K562 (cell line): Measurements from ENCODE around the gene OVOL1. TPM values are rescaled to one million over a fixed set of nuclear protein-coding genes. Genes with fewer than 3 reads are reported as not detected.

Experiments used
- ATAC-seq: fragments of 200-7000 bp; cut with Tn5 transposase; 3 replicates; pipeline ENCODE4 v1.9.1; 2020; ENCODE audit warnings: moderate library complexity
- BruUV-seq: library from RNA; stranded (reverse); fragments of 400-500 nt; replicated peaks from 2 replicates; lab custom pipeline; 2021; lab: Mats Ljungman, UMichigan
- CTCF ChIA-PET: fragments of 300-600 bp; formaldehyde crosslinking; extraction: SDS; loops from one replicate; lab custom pipeline; 2021; ENCODE audit warnings: low intra/inter-chr PET ratio; lab: Yijun Ruan, JAX
- POLR2A ChIA-PET: fragments of 300-600, 350-650 bp; sonication (Branson Sonifier 250); formaldehyde crosslinking; extraction: SDS; loops from one replicate; lab custom pipeline; 2021; ENCODE audit warnings: antibody characterized with exemption, inconsistent platforms; lab: Yijun Ruan, JAX
- DNase-seq, 4 experiments: peaks; one replicate each; pipeline versions ENCODE4 v3.0.0 to v3.0.0-alpha.2; 2011 to 2018; ENCODE audit warnings: low spot score in 3 of 4, mixed read lengths in 3 of 4; ENCODE audit errors: extremely low read depth in 1 of 4
- FAIRE-seq: peaks from 2 replicates; lab custom pipeline; 2011; peaks lifted over from hg19 to GRCh38; lab: Jason Lieb, UNC
- H2AFZ ChIP-seq: 2 replicates; pipeline ENCODE4 v1.6.0; 2011; ENCODE audit warnings: low read depth, low read length, control low read depth, inconsistent platforms
- H3K27ac ChIP-seq: fragments of 200-600 bp; 3 replicates; pipeline ENCODE4 v1.8.0; 2011; ENCODE audit warnings: low read depth, mild to moderate bottlenecking, control low read depth, inconsistent platforms, low read length, moderate library complexity, mixed read lengths; ENCODE audit errors: extremely low read depth
- H3K27me3 ChIP-seq, 2 experiments: fragments of 300-600 bp in 1 of 2; 2 replicates in 1 of 2; 3 replicates in 1 of 2; pipeline versions ENCODE4 v1.6.0 to v1.8.0; 2011; ENCODE audit warnings: inconsistent platforms in 2 of 2, low read length in 2 of 2, mild to moderate bottlenecking in 1 of 2, mixed read lengths in 1 of 2, moderate library complexity in 1 of 2; ENCODE audit not compliant: control insufficient read depth in 2 of 2, insufficient read depth in 2 of 2
- H3K36me3 ChIP-seq: fragments of 300-600 bp; 3 replicates; pipeline ENCODE4 v1.8.0; 2011; ENCODE audit warnings: mild to moderate bottlenecking, low read length, inconsistent platforms; ENCODE audit not compliant: control insufficient read depth, insufficient read depth
- H3K4me1 ChIP-seq, 2 experiments: fragments of 200-600 bp in 1 of 2; replicated peaks in 1 of 2; 2 replicates in 1 of 2; 3 replicates in 1 of 2; pipeline versions ENCODE4 v1.5.1 to v1.8.0; 2011; ENCODE audit warnings: inconsistent platforms in 2 of 2, low read length in 2 of 2, mild to moderate bottlenecking in 1 of 2, mixed read lengths in 1 of 2, moderate library complexity in 1 of 2; ENCODE audit not compliant: control insufficient read depth in 2 of 2, insufficient read depth in 2 of 2
- H3K4me2 ChIP-seq: 2 replicates; pipeline ENCODE4 v1.6.1; 2011; ENCODE audit warnings: low read length, control low read depth, inconsistent platforms, mixed read lengths; ENCODE audit not compliant: insufficient read depth
- H3K4me3 ChIP-seq: fragments of 200-600 bp; sonication (generic), shearing (Covaris generic); 2 replicates; pipeline ENCODE4 v1.5.1; 2016; ENCODE audit warnings: control low read depth, inconsistent platforms
- H3K79me2 ChIP-seq: fragments of 200-600 bp; 3 replicates; pipeline ENCODE4 v1.8.0; 2011; ENCODE audit warnings: low read length, inconsistent platforms; ENCODE audit not compliant: control insufficient read depth, insufficient read depth
- H3K9ac ChIP-seq, 2 experiments: 2 replicates each; pipeline versions ENCODE4 v1.6.0 to v1.6.1; 2011; ENCODE audit warnings: low read depth in 2 of 2, low read length in 2 of 2, control low read depth in 1 of 2, inconsistent platforms in 1 of 2, mild to moderate bottlenecking in 1 of 2, mixed read lengths in 1 of 2; ENCODE audit not compliant: insufficient read depth in 1 of 2
- H3K9me1 ChIP-seq: one replicate; pipeline ENCODE4 v1.6.0; 2011; ENCODE audit warnings: inconsistent platforms, mild to moderate bottlenecking, low read length, moderate library complexity; ENCODE audit not compliant: control insufficient read depth, insufficient read depth
- H3K9me3 ChIP-seq: replicated peaks from 2 replicates; pipeline ENCODE4 v1.5.1; 2011; ENCODE audit warnings: low read depth, low read length, inconsistent platforms; ENCODE audit not compliant: control insufficient read depth, insufficient read depth
- H4K20me1 ChIP-seq: replicated peaks from 2 replicates; pipeline ENCODE4 v1.6.1; 2011; ENCODE audit warnings: low read length, inconsistent platforms, mixed read lengths; ENCODE audit not compliant: control insufficient read depth, insufficient read depth
- ILF3 ChIP-seq: fragments of 450-650 bp; IDR thresholded peaks from 2 replicates; pipeline ENCODE4 v1.6.1; 2018; ENCODE audit warnings: antibody characterized with exemption, mild to moderate bottlenecking, moderate library complexity, borderline replicate concordance
- L3MBTL2 ChIP-seq: fragments of 450-650 bp; IDR thresholded peaks from 2 replicates; pipeline ENCODE4 v1.6.1; 2016; ENCODE audit warnings: mild to moderate bottlenecking, moderate library complexity
- PBX2 ChIP-seq, 2 experiments: IDR thresholded peaks in 1 of 2; conservative IDR thresholded peaks in 1 of 2; 2 replicates each; pipeline ENCODE4 v1.6.1; 2016; ENCODE audit warnings: low read depth in 2 of 2, mild to moderate bottlenecking in 1 of 2, missing compliant biosample characterization in 1 of 2, missing genetic modification characterization in 1 of 2, moderate library complexity in 1 of 2
- ZBTB9 ChIP-seq: fragments of 450-650 bp; formaldehyde crosslinking; IDR thresholded peaks from 2 replicates; pipeline ENCODE4 v1.4.0; 2020; ENCODE audit warnings: mild to moderate bottlenecking, moderate library complexity
- ZNF431 ChIP-seq: sonication (generic); formaldehyde crosslinking; IDR thresholded peaks from 2 replicates; pipeline ENCODE4 v1.8.0; 2022; ENCODE audit warnings: mild to moderate bottlenecking, missing genetic modification reagents
- WGBS: fragments of 100-300 bp; shearing (Covaris generic); methylation state at CpG from one replicate; pipeline ENCODE4 v1.1.6; 2016; ENCODE audit warnings: low coverage, mixed read lengths; ENCODE audit not compliant: insufficient coverage; ENCODE audit errors: missing lambda C conversion rate; 5-methylcytosine and 5-hydroxymethylcytosine counted together
- in situ Hi-C: fragments of 300-500 bp; cut with MboI; formaldehyde crosslinking; loops from 4 replicates; pipeline ENCODE4 v1.15.0; 2018; ENCODE audit warnings: inconsistent platforms, mixed read lengths
- intact Hi-C: fragments of 100-400 bp; cut with micrococcal nuclease; formaldehyde crosslinking; loops from 2 replicates; pipeline ENCODE4 v1.14.2; 2022
- polyA plus RNA-seq, 8 experiments: library from polyadenylated mRNA; depleted of rRNA in 4 of 8; stranded (reverse) in 5 of 8; unstranded in 3 of 8; fragments of >200 nt; fragmentation: Nextera tagmentation in 2 of 8; fragmentation: Illumina TruSeq in 1 of 8; extraction: Ambion mirVana in 2 of 8; extraction: Trizol in 1 of 8; gene quantifications; 2 replicates each; pipeline versions ENCODE4 v1.2.1 to v1.2.3, GENCODE V29; 2011 to 2014; ENCODE audit warnings: inconsistent platforms in 1 of 8, missing spikeins in 1 of 8
- total RNA-seq, 7 experiments: library from RNA; depleted of rRNA in 6 of 7; stranded (reverse); fragments of >200 nt in 6 of 7; fragmentation: Illumina TruSeq in 2 of 7; extraction: Trizol in 2 of 7; gene quantifications; 2 replicates each; pipeline versions ENCODE4 v1.2.1 to v1.2.3, GENCODE V29; 2011 to 2021; ENCODE audit warnings: low replicate concordance in 1 of 7

OVOL1 gene
- total and polyA plus RNA-seq, 9 of the 15 experiments (the other 6 are each of a cell fraction or from before 2014, with no cell fraction given): 0.09 TPM; not detected in 8

GRCh38 chr11:65770951-65771567, 15.8 kb upstream of the OVOL1 start (continued):
- TF ChIP-seq ZBTB9 (CRISPR knock-in tag) (no peak), ZNF431 (CRISPR knock-in tag) (no peak), ILF3 (no peak)

GRCh38 chr11:65771589-65772112, 15.2 kb upstream of the OVOL1 start:
- Histone ChIP-seq H3K4me1 (no peaks in the 10 kb centered on the region), H4K20me1 (no peaks in the 10 kb centered on the region; the same call in 1 of the 2 replicates), H3K4me3 (no peak overlapping the region), H3K27ac (no peak overlapping the region), H3K79me2 (no peaks in the 10 kb centered on the region), H3K27me3 (no peaks in the 10 kb centered on the region; a peak in 1 of 5 replicates), H2AFZ (no peak overlapping the region), H3K36me3 (peaks cover 6% of the 10 kb centered on the region; the same call in 1 of the 3 replicates), H3K9me1 (no peaks in the 10 kb centered on the region), H3K9ac (no peak overlapping the region), H3K9me3 (no peaks in the 10 kb centered on the region), H3K4me2 (no peak overlapping the region)
- peak; percentile 32 for FAIRE-seq
- WGBS: 11% methylated on average over 6 of the region's 6 CpGs
- in situ Hi-C loops (no loop called here), intact Hi-C loops (loop anchor here (5.0 kb wide), 1 partner anchor 59 kb away; the partner anchor contains the start of gene KAT5)
- ATAC-seq: no peak
- BruUV-seq: no TSS peak
- ChIA-PET POLR2A (interaction anchor here (1.1 to 1.6 kb wide), 3 partner anchors 8 to 113 kb away, joined by 3 to 13 read pairs (median 3); no protein-coding TSS in a partner anchor), CTCF (no interaction called here)
- no peak for DNase-seq
- TF ChIP-seq ZNF431 (CRISPR knock-in tag) (no peak), PBX2 (CRISPR knock-in tag; IDR thresholded peaks at IDR 0.05; ENCODE audit: low read depth) (no peak), PBX2 (tag; conservative IDR thresholded peaks at IDR 0.05; ENCODE audit: low read depth) (0 out of 2 replicates have a peak, but pooled peaks have one; percentile 34), L3MBTL2 (peak; percentile 33; the same call in 1 of the 2 replicates)
